HEK293 (cell line): ENCODE data around the gene KRT5.

Experiments
- CTCF ChIP-seq: fragments of 450-650 bp; formaldehyde crosslinking; IDR thresholded peaks from 2 replicates; pipeline ENCODE4 v1.5.1; 2016; ENCODE audit warnings: missing biosample characterization, missing genetic modification characterization
- KLF8 ChIP-seq: fragments of 450-650 bp; formaldehyde crosslinking; IDR thresholded peaks from 2 replicates; pipeline ENCODE4 v1.5.1; 2016; ENCODE audit warnings: missing biosample characterization, missing genetic modification characterization
- PBX3 ChIP-seq: sonication (generic); formaldehyde crosslinking; IDR thresholded peaks from 2 replicates; pipeline ENCODE4 v1.8.1; 2022; ENCODE audit warnings: mild to moderate bottlenecking, moderate library complexity, missing genetic modification reagents
- REST ChIP-seq: fragments of 450-650 bp; formaldehyde crosslinking; IDR thresholded peaks from 2 replicates; pipeline ENCODE4 v1.5.1; 2016; ENCODE audit warnings: missing biosample characterization, missing genetic modification characterization
- ZFP37 ChIP-seq: fragments of 450-650 bp; formaldehyde crosslinking; IDR thresholded peaks from 2 replicates; pipeline ENCODE4 v1.5.1; 2016; ENCODE audit warnings: missing biosample characterization, missing genetic modification characterization
- ZFP41 ChIP-seq: fragments of 450-650 bp; formaldehyde crosslinking; IDR thresholded peaks from 2 replicates; pipeline ENCODE4 v1.5.1; 2016; ENCODE audit warnings: missing biosample characterization, missing genetic modification characterization, borderline replicate concordance
- ZFP69B ChIP-seq: fragments of 450-650 bp; formaldehyde crosslinking; IDR thresholded peaks from 2 replicates; pipeline ENCODE4 v1.5.1; 2016; ENCODE audit warnings: missing biosample characterization, missing genetic modification characterization
- ZNF354C ChIP-seq: fragments of 450-650 bp; formaldehyde crosslinking; IDR thresholded peaks from 2 replicates; pipeline ENCODE4 v1.5.1; 2016; ENCODE audit warnings: missing biosample characterization, missing genetic modification characterization, low read depth, borderline replicate concordance
- ZNF362 ChIP-seq: fragments of 450-650 bp; formaldehyde crosslinking; IDR thresholded peaks from 2 replicates; pipeline ENCODE4 v1.5.1; 2016; ENCODE audit warnings: missing biosample characterization, missing genetic modification characterization
- ZNF510 ChIP-seq: fragments of 450-650 bp; formaldehyde crosslinking; IDR thresholded peaks from 2 replicates; pipeline ENCODE4 v1.5.1; 2018; ENCODE audit warnings: mild to moderate bottlenecking, missing genetic modification characterization, missing biosample characterization; ENCODE audit not compliant: insufficient replicate concordance
- ZNF549 ChIP-seq: fragments of 450-650 bp; IDR thresholded peaks from 2 replicates; pipeline ENCODE4 v1.5.1; 2018; ENCODE audit warnings: missing biosample characterization, missing genetic modification characterization, mild to moderate bottlenecking, inconsistent platforms, moderate library complexity
- ZNF701 ChIP-seq: fragments of 450-650 bp; formaldehyde crosslinking; IDR thresholded peaks from 2 replicates; pipeline ENCODE4 v1.5.1; 2016; ENCODE audit warnings: missing biosample characterization, missing genetic modification characterization

GRCh38 chr12:52537101-52537500, 16.9 kb upstream of the KRT5 start:
- TF ChIP-seq REST (tag by site-specific recombination) = no peak
- no peak for TF ChIP-seq KLF8 (tag by site-specific recombination)
- TF ChIP-seq ZNF362 (tag by site-specific recombination) = no peak
- TF ChIP-seq ZNF510 (tag by site-specific recombination) = no peak
- TF ChIP-seq ZFP41 (tag by site-specific recombination) = no peak
- no peak for TF ChIP-seq CTCF (tag by site-specific recombination)
- no peak for TF ChIP-seq PBX3 (CRISPR knock-in tag)
- no peak for TF ChIP-seq ZFP37 (tag by site-specific recombination)
- no peak for TF ChIP-seq ZNF549 (tag by site-specific recombination)
- TF ChIP-seq ZFP69B (tag by site-specific recombination) = no peak
- no peak for TF ChIP-seq ZNF354C
- TF ChIP-seq ZNF701 (tag by site-specific recombination) = no peak
